Suppressor macrophage treated with lipopolysaccharide for 4 hours (primary cell): ENCODE results near the gene ISCA2.
"Not testable (repeated sequence)": the region's sequence is repeated elsewhere in the genome, so short reads cannot be mapped to it uniquely, and the experiment has no call there.

Source experiments
- DNase-seq: peaks from one replicate; pipeline ENCODE4 v3.0.0-alpha.2; 2020

ISCA2 gene, protein sequence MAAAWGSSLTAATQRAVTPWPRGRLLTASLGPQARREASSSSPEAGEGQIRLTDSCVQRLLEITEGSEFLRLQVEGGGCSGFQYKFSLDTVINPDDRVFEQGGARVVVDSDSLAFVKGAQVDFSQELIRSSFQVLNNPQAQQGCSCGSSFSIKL

GRCh38 chr14:74493343-74494261 lies at the start of gene ISCA2:
Gene ISCA2 (plus strand): TSS chr14:74493765. CDS start chr14:74493775, 10 bp downstream.
- peak; percentile 99 for DNase-seq

DNA sequence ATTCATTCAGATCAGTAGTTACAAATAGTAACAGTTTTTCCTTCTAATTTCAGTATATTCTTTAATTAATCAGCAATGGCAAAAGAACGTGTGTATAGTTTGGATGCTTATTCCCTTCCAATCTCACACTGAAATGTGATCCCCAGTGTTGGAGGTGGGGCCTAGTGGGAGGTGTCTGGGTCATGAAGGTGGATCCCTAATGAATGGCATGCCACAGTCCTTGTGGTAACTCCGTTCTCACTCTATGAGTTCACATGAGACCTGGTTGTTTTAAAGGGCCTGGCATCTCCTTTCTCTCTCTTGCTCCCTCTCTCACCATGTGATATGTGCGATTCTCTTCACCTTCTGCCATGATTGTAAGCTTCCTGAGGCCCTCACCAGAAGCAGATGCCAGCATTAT lies 48.7 kb upstream of the ISCA2 start:
- DNase-seq: no peak

GRCh38 chr14:74454397-74454796 lies 39.2 kb upstream of the ISCA2 start:
- DNase-seq: not testable (repeated sequence)

DNA sequence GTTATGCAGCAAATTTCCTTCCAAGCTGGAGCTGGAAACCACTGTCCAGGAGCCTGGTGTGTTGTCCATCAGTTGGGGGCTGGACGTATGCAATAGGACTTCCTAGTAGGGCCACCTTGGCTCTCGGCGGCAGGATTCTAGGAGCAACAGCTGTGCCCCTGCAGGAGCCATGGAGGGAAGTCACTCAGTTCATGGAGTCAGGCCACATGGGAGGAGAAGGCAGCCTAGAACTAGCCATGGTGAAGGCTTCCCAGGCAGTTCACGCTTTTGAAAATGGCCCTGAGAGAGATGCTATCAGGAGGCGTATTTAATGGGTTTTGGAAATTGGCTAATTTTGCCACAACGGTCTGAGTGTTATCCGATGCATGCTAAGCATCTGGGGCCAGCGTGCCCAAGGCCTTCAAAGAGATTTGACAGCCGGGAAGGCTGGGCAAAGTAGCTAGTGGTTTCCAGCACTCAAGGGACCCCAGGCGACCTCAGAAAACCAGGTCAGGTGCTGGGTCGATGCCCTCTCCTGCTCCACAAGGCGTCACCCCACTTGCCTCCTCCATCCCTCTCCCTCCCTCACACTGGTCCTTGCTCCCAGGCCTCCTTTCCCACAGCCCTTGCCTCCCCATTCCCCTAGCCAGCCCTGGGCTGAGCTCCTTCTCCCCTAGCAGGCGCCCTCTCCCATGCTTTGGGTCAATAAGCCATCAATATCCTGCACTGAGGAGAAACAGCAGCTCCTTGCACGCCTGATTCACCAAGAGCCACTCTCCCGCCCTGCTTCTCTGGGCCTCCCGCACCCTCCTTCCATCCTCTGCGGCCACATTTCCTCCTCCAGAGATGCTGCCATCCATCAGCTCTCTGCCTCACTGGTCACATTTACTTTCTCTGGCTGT lies 36.6 kb upstream of the ISCA2 start:
- no peak for DNase-seq

DNA sequence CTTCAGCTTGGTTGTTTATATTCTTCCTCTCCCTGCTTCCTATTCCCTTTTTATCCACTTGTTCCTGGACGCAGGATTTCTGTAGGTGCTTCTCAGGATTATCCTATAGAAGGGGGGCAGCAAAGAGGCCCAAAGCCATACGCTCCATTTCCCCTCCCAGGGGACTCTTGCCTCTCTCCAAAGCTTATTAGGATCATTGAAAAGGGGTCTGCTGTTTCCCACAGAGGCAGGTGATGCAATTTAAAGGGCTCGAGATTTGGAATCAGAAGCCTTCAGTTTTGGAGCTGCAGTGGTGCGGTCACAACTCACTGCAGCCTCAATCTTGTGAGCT lies 36.0 kb upstream of the ISCA2 start:
- DNase-seq: no peak

GRCh38 chr14:74459289-74459946 lies 34.1 kb upstream of the ISCA2 start:
- DNase-seq: peak; percentile 64

DNA sequence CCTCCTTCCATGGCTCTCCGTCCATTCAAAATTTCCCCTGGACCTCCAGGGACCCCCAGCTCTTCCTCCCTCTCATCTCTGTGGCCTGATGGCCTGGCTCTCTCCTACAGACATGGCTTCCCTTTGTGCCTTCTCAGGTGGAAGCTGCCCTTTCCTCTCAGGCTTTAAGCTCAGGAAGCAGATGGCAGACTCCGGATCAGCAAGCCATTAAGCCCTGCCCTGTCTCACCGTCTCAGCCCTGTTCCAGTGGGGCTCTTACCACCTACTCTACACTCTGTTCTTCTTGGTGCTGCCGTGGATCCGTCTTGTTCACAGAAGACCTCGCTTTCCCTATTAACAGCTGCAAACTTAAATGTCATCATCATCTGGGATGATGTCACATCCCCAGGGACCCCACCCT lies 33.6 kb upstream of the ISCA2 start:
- DNase-seq: no peak

DNA sequence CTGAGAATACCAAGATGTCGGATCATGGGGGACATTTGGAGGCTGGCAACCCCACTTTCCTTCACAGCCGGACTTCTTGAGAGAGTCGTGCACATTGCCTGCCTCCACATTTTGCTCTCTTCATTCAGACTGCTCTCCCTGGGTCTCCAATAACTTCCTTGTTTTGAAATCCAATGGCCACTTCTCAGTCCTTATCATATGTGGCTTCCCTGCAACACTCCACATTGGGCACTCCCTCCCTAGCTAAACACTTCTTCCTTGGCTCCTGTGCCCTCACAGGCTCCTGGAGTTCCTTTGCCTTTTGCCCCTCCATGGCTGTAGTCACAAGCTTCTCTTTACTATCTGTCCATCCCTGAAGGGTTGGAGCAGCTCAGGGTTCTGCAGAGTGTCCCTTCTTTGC lies 30.6 kb upstream of the ISCA2 start:
- DNase-seq: no peak

DNA sequence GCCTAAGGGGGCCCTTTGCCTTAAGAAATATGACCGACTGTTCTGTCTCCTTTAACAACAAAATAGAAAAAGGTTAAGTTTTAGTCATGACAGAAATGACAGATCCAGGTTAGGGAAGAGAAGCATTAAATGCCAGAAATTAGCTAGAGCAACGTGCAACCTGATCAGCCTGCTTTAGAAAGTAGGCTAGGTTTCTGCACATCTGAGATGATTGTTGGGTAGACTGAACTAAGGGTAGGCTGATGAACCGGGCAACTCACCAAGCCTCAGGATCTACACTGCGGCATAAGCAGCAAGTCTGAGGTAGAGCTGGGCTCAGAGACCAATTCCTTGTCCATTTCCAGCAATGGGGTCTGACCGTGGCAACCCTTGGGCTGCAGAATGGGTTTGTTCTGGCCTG lies 29.9 kb upstream of the ISCA2 start:
- no peak for DNase-seq

DNA sequence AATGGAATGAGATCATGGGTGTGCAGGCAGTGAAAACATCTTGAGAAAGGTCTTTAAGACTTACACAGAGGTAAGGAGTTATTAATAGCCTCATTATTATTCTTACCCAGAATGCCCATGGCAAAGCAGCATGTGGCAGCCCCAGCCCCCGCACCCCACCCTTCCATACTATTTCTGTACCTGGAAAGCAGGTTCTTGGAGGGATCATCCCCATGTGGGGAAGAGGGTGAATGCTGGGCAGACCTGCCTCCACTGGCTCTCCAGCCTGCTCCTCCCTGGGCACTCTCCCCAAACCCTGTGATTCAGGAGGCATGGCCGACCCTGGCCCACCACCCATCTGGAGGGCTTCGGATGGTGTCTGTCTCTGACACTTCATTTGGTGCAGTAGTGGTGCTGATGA lies 28.8 kb upstream of the ISCA2 start:
- DNase-seq: no peak

DNA sequence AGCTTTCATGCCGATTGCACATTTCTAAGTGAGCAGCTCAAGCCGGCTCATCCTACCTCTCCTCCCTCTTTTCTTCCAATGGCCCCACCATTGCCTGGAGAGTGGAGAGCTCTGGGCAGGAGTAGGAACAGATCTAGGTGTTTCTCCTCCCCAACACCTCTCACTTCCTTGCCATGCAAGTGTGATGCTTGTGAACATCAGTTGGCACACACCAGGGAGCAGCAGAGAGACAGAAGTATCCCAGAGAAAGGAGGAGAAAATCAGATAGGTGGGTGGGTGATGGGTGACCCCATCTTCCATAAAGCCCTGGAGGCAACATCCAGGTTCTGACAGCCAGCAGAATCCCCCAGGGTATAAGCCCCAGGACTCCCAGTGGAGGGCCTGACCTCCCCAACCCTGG lies 28.2 kb upstream of the ISCA2 start:
- no peak for DNase-seq

DNA sequence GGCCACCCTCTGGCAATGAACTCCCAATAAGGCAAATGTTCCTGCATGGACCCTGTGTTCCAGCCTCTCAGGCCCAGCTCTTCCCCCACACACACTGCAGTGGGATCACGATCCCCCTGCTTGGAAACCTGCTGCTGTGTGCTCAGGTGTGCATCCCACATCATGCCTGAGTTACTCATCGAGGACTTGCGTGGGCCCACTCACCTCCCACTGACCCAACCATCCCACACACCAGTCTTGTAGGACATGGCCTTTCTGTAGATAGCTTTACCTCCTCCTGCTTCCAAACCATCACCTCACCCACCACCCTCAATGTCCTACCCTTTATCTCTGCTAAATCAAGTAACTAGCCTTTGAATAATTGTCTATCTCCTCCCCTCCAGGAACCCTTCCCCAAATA lies 25.1 kb upstream of the ISCA2 start:
- DNase-seq: no peak

DNA sequence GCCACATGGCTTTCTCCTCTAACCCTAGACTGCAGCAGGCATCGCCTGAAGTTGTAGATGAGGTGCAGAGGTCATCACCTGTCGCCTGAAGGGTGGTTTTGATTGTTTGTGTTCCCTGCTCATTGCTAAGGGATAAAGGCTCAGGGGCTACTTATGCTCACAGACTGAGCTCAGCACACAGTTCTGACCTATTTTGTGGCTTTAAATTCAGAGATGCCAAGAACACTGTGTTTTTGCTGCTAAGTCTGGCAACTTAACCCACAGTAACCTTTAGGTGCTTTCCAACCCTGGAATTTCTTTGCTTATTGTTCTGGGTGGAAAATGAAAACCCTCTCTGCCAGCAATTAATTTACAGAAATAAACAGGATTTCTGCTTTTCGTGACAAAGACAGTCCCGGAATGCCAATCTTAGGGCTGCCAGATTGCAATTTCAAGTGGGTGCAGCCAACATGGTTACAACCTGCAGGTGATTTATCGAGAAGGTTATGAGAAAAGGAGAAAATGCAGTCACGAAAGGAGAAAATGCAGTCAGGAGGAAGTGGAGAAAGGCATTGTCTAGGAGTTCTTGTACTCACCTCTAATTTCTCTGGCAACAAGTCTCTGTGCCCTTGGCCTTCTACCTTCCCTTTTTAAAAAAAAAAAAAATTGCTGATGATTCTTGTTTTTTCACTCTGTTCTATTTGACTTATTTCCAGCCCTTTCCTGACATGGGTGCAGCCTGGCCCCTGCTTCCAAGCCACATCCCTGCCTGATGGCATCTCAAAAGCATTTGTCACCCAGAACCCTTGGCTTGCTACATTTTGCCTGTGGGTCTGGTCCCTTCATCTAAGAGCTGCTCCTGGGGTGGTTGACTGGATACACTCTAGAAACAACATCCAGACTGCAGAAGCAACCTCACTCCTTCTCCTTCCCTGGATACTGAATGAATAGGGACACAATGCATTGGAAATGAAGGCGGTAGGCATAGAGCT lies 23.7 kb upstream of the ISCA2 start:
- no peak for DNase-seq

- DNase-seq: peak; percentile 74
These were observed 21.0 kb upstream of the ISCA2 start for GRCh38 chr14:74472601-74473000.

GRCh38 chr14:74474376-74474775 lies 19.2 kb upstream of the ISCA2 start:
- peak; percentile 11 for DNase-seq

DNA sequence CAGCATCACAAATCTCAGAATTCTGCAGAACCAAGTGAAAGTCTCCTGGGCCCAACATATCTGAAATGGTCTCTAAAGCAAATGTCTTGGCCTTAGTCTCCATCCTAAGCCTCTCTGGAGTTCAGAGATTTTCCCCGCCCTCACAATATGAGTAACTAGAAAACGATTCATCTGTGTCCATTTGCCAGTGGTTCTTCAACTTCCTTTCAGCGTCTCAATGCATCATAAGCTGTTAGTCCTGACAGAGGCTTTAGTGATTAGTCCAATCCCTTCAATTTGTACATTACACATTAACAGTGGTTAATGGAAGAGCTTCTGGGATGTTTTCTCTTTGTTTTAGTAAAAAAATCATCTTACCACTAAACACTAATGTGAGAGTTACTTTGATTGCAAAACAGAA lies 17.9 kb upstream of the ISCA2 start:
- peak; percentile 47 for DNase-seq

DNA sequence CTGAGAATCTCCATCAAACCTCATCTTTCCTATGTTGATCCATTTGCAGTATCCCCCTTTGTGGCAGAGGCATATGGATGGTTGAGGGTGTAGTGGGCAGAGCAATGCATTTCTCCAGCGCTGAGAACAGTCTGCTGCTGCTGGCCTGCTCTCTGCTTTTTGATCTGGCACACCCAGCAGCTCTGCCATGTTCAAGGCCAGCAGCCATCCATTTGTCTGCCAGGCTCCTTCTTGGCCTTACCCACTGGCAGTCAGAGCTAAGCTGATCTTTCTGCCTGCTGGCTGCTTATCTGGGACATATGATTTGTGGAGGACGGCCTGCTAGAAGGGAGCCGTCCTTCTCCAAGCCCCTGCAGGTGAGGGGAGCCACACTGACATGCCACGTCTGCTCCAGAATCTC lies 17.5 kb upstream of the ISCA2 start:
- no peak for DNase-seq

- DNase-seq: no peak
These were observed 17.0 kb upstream of the ISCA2 start for GRCh38 chr14:74476607-74477006.

DNA sequence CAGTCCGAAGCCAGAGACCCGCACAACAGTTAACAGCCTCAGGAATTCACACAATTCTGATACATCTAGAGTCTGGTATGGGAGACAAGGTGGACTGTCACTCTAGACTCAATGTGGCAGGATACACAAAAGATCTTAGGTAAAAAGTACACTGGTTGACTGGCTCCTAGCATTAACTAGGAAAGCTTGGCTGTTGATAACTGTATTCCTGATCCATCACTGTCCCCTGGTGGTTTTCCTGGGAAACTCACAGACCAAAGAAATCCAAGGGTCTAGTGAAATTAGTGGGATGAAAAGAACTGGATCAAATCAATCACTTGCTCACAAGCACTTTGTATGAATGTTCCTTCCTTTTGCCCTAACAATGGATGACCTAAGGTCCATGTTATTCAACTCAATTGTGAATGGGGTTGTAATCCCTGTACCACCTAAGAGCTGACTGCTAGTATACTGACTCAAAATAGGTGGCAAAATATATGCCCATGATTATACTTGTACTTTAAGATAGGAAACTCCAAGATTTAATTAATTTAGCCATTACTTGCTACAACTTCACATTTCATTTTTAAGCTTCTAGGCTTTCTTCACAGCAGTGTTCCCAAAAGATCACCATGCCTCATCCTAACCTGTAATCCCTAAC lies 14.4 kb upstream of the ISCA2 start:
- no peak for DNase-seq

GRCh38 chr14:74480046-74480445 lies 13.5 kb upstream of the ISCA2 start:
- DNase-seq: no peak

- DNase-seq: no peak
These were observed 11.0 kb upstream of the ISCA2 start for GRCh38 chr14:74482571-74482970.
